IMR-90 (cell line): ENCODE results near the gene LTBP1. TPM values are rescaled to one million over a fixed set of nuclear protein-coding genes. Genes with fewer than 3 reads are reported as not detected.

Experiments used
- ATAC-seq: fragments of 200-7000 bp; cut with Tn5 transposase; 2 replicates; pipeline ENCODE4 v1.9.1; 2020; ENCODE audit warnings: low read depth, mild to moderate bottlenecking, moderate library complexity
- BruUV-seq: library from RNA; stranded (reverse); fragments of 400-500 nt; replicated peaks from 2 replicates; lab custom pipeline; 2021; lab: Mats Ljungman, UMichigan
- CTCF ChIA-PET: fragments of 300-600 bp; formaldehyde crosslinking; extraction: SDS; loops from one replicate; lab custom pipeline; 2021; ENCODE audit warnings: antibody characterized with exemption; lab: Yijun Ruan, JAX
- POLR2A ChIA-PET: fragments of 300-600 bp; sonication (Branson Sonifier 250); formaldehyde crosslinking; loops from one replicate; lab custom pipeline; 2022; ENCODE audit warnings: antibody characterized with exemption; ENCODE audit not compliant: unreplicated experiment; lab: Charles Lee
- DNase-seq: peaks from one replicate; pipeline ENCODE4 v3.0.0; 2013
- H2AFZ ChIP-seq: replicated peaks from 2 replicates; pipeline ENCODE3; 2013; ENCODE audit warnings: low read length, mild to moderate bottlenecking; ENCODE audit not compliant: poor library complexity
- H2AK5ac ChIP-seq: 2 replicates; pipeline ENCODE4 v1.6.1; 2013; ENCODE audit warnings: low read depth, low read length, inconsistent platforms
- H2AK9ac ChIP-seq: replicated peaks from 2 replicates; pipeline ENCODE3; 2013; ENCODE audit warnings: mild to moderate bottlenecking, low read depth, low read length, moderate library complexity; ENCODE audit not compliant: poor library complexity
- H2BK120ac ChIP-seq: 2 replicates; pipeline ENCODE4 v1.6.1; 2013; ENCODE audit warnings: low read depth, low read length, inconsistent platforms
- H2BK15ac ChIP-seq: 3 replicates; pipeline ENCODE4 v1.6.1; 2013; ENCODE audit warnings: low read depth, low read length, inconsistent platforms
- H2BK20ac ChIP-seq: 2 replicates; pipeline ENCODE4 v1.6.1; 2013; ENCODE audit warnings: low read depth, mild to moderate bottlenecking, inconsistent platforms, low read length, moderate library complexity
- H2BK5ac ChIP-seq: 2 replicates; pipeline ENCODE4 v1.6.1; 2013; ENCODE audit warnings: mild to moderate bottlenecking, low read depth, low read length, inconsistent platforms; ENCODE audit not compliant: poor library complexity, severe bottlenecking
- H3K14ac ChIP-seq: replicated peaks from 2 replicates; pipeline ENCODE4 v1.6.1; 2013; ENCODE audit warnings: low read depth, low read length, inconsistent platforms
- H3K18ac ChIP-seq: 2 replicates; pipeline ENCODE4 v1.6.1; 2013; ENCODE audit warnings: low read depth, low read length, control low read depth
- H3K23ac ChIP-seq: 2 replicates; pipeline ENCODE4 v1.6.1; 2013; ENCODE audit warnings: low read depth, low read length, inconsistent platforms
- H3K27ac ChIP-seq: 2 replicates; pipeline ENCODE4 v1.5.1; 2013; ENCODE audit warnings: mild to moderate bottlenecking, control low read depth, low read length; ENCODE audit not compliant: insufficient read depth
- H3K27me3 ChIP-seq: 2 replicates; pipeline ENCODE4 v1.6.1; 2013; ENCODE audit warnings: low read length; ENCODE audit not compliant: control insufficient read depth, insufficient read depth
- H3K36me3 ChIP-seq: 2 replicates; pipeline ENCODE4 v1.6.1; 2013; ENCODE audit warnings: low read length, mixed read lengths; ENCODE audit not compliant: control insufficient read depth, insufficient read depth
- H3K4ac ChIP-seq: 2 replicates; pipeline ENCODE4 v1.6.1; 2013; ENCODE audit warnings: low read depth, low read length, inconsistent platforms
- H3K4me1 ChIP-seq: 2 replicates; pipeline ENCODE4 v1.6.1; 2013; ENCODE audit warnings: low read length, mixed read lengths; ENCODE audit not compliant: control insufficient read depth, insufficient read depth
- H3K4me2 ChIP-seq: 2 replicates; pipeline ENCODE4 v1.6.1; 2013; ENCODE audit warnings: low read depth, mild to moderate bottlenecking, control low read depth, low read length, moderate library complexity
- H3K4me3 ChIP-seq: 2 replicates; pipeline ENCODE4 v1.5.1; 2013; ENCODE audit warnings: low read depth, mild to moderate bottlenecking, control low read depth, low read length, moderate library complexity; ENCODE audit not compliant: insufficient read depth
- H3K56ac ChIP-seq: 2 replicates; pipeline ENCODE4 v1.6.1; 2013; ENCODE audit warnings: low read length, inconsistent platforms; ENCODE audit not compliant: insufficient read depth; ENCODE audit errors: extremely low read depth
- H3K79me1 ChIP-seq, 2 experiments: 2 replicates each; pipeline ENCODE4 v1.6.1; 2013; ENCODE audit warnings: low read length in 2 of 2, inconsistent platforms in 1 of 2, low read depth in 1 of 2
- H3K9ac ChIP-seq: 2 replicates; pipeline ENCODE4 v1.6.1; 2013; ENCODE audit warnings: low read depth, low read length, control low read depth
- H3K9me1 ChIP-seq: 2 replicates; pipeline ENCODE4 v1.6.1; 2013; ENCODE audit warnings: low read length, inconsistent platforms; ENCODE audit not compliant: insufficient read depth
- H3K9me3 ChIP-seq: 2 replicates; pipeline ENCODE4 v1.6.1; 2013; ENCODE audit warnings: low read length; ENCODE audit not compliant: control insufficient read depth, insufficient read depth
- H4K20me1 ChIP-seq: 2 replicates; pipeline ENCODE4 v1.6.1; 2013; ENCODE audit warnings: low read length, inconsistent platforms; ENCODE audit not compliant: insufficient read depth
- H4K5ac ChIP-seq: 2 replicates; pipeline ENCODE4 v1.6.1; 2013; ENCODE audit warnings: mild to moderate bottlenecking, low read depth, low read length, control low read depth
- H4K8ac ChIP-seq, 2 experiments: 2 replicates each; pipeline ENCODE4 v1.6.1; 2013; ENCODE audit warnings: low read depth in 2 of 2, low read length in 2 of 2, control low read depth in 1 of 2, inconsistent platforms in 1 of 2
- H4K91ac ChIP-seq: 2 replicates; pipeline ENCODE4 v1.6.1; 2013; ENCODE audit warnings: low read depth, low read length, inconsistent platforms; ENCODE audit not compliant: insufficient read depth
- FOS ChIP-seq: fragments of 150-350 bp; IDR thresholded peaks from 2 replicates; pipeline ENCODE4 v1.6.1; 2016; ENCODE audit warnings: low read depth, low read length
- MXI1 ChIP-seq: IDR thresholded peaks from 2 replicates; pipeline ENCODE4 v1.6.1; 2012; ENCODE audit warnings: low read depth, mild to moderate bottlenecking, low read length, moderate library complexity, borderline replicate concordance
- NFE2L2 ChIP-seq: fragments of 150-350 bp; IDR thresholded peaks from 2 replicates; pipeline ENCODE4 v1.6.1; 2016; ENCODE audit warnings: low read depth, mild to moderate bottlenecking, low read length
- RFX5 ChIP-seq: IDR thresholded peaks from 2 replicates; pipeline ENCODE4 v1.8.0; 2012; ENCODE audit warnings: low read depth, mild to moderate bottlenecking, low read length, moderate library complexity
- WGBS, 2 experiments: methylation state at CpG; one replicate each; pipeline versions ENCODE4 v1.1.5 to v1.1.7; 2013; ENCODE audit warnings: missing lambda C conversion rate in 2 of 2; ENCODE audit not compliant: insufficient read length in 1 of 2; ENCODE audit errors: extremely low coverage in 2 of 2; 5-methylcytosine and 5-hydroxymethylcytosine counted together
- dilution Hi-C: fragments of 300-500 bp; cut with HindIII; formaldehyde crosslinking; loops from one replicate; pipeline ENCODE4 v1.14.3; 2018; ENCODE audit warnings: low sequenced_read_pairs; ENCODE audit not compliant: unreplicated experiment
- in situ Hi-C: fragments of 300-500 bp; cut with MboI; formaldehyde crosslinking; loops from 3 replicates; pipeline ENCODE4 v1.14.3; 2019; ENCODE audit warnings: low sequenced_read_pairs, inconsistent platforms, mixed read lengths
- intact Hi-C: fragments of 100-400 bp; cut with micrococcal nuclease; formaldehyde crosslinking; loops from 2 replicates; pipeline ENCODE4 v1.10.0; 2022
- polyA plus RNA-seq, 3 experiments: library from polyadenylated mRNA; depleted of rRNA; stranded (reverse); fragments of >200 nt; gene quantifications; 2 replicates each; pipeline ENCODE4 v1.2.3, GENCODE V29; 2012; ENCODE audit warnings: low replicate concordance in 1 of 3
- total RNA-seq: library from RNA; depleted of rRNA; stranded (reverse); fragments of >200 nt; gene quantifications from 2 replicates; pipeline ENCODE4 v1.2.3, GENCODE V29; 2012
- TF ChIP-seq, protein P1 (sequence below): conservative IDR thresholded peaks from 2 replicates; pipeline ENCODE4 v1.5.1; 2012; ENCODE audit warnings: mild to moderate bottlenecking, low read depth, low read length, improper control_type of control experiment
- TF ChIP-seq, protein P2 (sequence below): fragments of 150-350 bp; IDR thresholded peaks from 2 replicates; pipeline ENCODE4 v1.6.1; 2016; ENCODE audit warnings: low read depth, mild to moderate bottlenecking, low read length, moderate library complexity, borderline replicate concordance

The LTBP1 gene
- total and polyA plus RNA-seq, 2 of the 4 experiments (the other 2 are of a cell fraction), result 235 to 326 TPM

DNA sequence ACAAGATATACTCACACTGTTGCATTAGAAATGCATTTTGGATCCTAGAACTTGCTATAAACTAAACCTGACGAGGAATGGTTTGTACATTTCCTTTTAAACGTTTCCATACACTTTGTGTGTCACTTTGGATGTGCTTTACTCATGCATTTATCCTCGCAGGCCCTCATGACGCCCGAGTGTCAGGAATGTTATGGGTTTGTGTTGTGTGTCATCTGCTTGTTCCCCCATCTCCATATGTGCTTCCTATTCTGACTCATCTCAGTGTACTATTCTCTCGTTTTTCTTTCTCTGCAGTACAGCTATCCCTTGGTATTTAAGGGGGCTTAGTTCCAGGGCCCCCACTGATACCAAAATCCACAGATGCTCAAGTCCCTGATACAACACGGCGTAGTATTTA lies 408.2 kb downstream of the LTBP1 start:
- Histone ChIP-seq H4K91ac (no peak overlapping the region), H4K20me1 (no peaks in the 10 kb centered on the region), H3K27ac (no peak overlapping the region), H3K4me1 (no peaks in the 10 kb centered on the region), H3K23ac (no peak overlapping the region), H4K5ac (no peak overlapping the region), H2BK20ac (no peak overlapping the region), H3K18ac (no peak overlapping the region), H3K4me2 (no peak overlapping the region; the same call in 1 of the 2 replicates), H2AK5ac (no peak overlapping the region), H2BK15ac (no peak overlapping the region), H4K8ac (no peak overlapping the region), H2AFZ (no peak overlapping the region), H3K9me3 (peaks cover 8% of the 10 kb centered on the region), H3K9me1 (no peaks in the 10 kb centered on the region), H3K14ac (no peak overlapping the region), H3K4me3 (no peak overlapping the region), H3K9ac (no peak overlapping the region), H3K56ac (no peak overlapping the region), H2BK5ac (peak overlapping the region; percentile 61), H3K36me3 (peaks cover 45% of the 10 kb centered on the region), H3K79me1 (peaks cover 0 to 25% of the 10 kb centered on the region in 2 experiments; a peak in 2 of 4 replicates), H2BK120ac (no peak overlapping the region), H3K27me3 (no peaks in the 10 kb centered on the region), H3K4ac (no peak overlapping the region), H2AK9ac (no peak overlapping the region)
- no CpG with 5 or more reads among the region's 8 CpGs for WGBS, 2 experiments
- intact Hi-C loops, result no loop called here
- in situ Hi-C loops, result no loop called here
- POLR2A ChIA-PET, result no interaction called here
- TF ChIP-seq, protein P1, sequence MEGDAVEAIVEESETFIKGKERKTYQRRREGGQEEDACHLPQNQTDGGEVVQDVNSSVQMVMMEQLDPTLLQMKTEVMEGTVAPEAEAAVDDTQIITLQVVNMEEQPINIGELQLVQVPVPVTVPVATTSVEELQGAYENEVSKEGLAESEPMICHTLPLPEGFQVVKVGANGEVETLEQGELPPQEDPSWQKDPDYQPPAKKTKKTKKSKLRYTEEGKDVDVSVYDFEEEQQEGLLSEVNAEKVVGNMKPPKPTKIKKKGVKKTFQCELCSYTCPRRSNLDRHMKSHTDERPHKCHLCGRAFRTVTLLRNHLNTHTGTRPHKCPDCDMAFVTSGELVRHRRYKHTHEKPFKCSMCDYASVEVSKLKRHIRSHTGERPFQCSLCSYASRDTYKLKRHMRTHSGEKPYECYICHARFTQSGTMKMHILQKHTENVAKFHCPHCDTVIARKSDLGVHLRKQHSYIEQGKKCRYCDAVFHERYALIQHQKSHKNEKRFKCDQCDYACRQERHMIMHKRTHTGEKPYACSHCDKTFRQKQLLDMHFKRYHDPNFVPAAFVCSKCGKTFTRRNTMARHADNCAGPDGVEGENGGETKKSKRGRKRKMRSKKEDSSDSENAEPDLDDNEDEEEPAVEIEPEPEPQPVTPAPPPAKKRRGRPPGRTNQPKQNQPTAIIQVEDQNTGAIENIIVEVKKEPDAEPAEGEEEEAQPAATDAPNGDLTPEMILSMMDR, result no peak
- TF ChIP-seq NFE2L2 (no peak), MXI1 (no peak), RFX5 (no peak), FOS (0 out of 2 replicates have a peak, but pooled peaks have one; percentile 43)
- TF ChIP-seq, protein P2, sequence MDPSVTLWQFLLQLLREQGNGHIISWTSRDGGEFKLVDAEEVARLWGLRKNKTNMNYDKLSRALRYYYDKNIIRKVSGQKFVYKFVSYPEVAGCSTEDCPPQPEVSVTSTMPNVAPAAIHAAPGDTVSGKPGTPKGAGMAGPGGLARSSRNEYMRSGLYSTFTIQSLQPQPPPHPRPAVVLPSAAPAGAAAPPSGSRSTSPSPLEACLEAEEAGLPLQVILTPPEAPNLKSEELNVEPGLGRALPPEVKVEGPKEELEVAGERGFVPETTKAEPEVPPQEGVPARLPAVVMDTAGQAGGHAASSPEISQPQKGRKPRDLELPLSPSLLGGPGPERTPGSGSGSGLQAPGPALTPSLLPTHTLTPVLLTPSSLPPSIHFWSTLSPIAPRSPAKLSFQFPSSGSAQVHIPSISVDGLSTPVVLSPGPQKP, result no peak
- dilution Hi-C loops, result no loop called here
- ATAC-seq, result peak; percentile 68
- peak; percentile 90 for DNase-seq
- BruUV-seq, result no TSS peak
- CTCF ChIA-PET, result no interaction called here
